PC-9 (cell line): ENCODE results near the gene DLG2. TPM values are rescaled to one million over a fixed set of nuclear protein-coding genes. Genes with fewer than 3 reads are reported as not detected.

Experiments
- BruUV-seq: library from RNA; stranded (reverse); fragments of 400-500 nt; replicated peaks from 2 replicates; lab custom pipeline; 2021; lab: Mats Ljungman, UMichigan
- CTCF ChIA-PET: fragments of 300-600 bp; sonication (Branson Sonifier 250); formaldehyde crosslinking; loops from one replicate; lab custom pipeline; 2022; ENCODE audit warnings: antibody characterized with exemption; lab: Charles Lee
- POLR2A ChIA-PET: fragments of 300-600 bp; sonication (Branson Sonifier 250); formaldehyde crosslinking; loops from one replicate; lab custom pipeline; 2022; ENCODE audit warnings: antibody characterized with exemption; ENCODE audit not compliant: unreplicated experiment; lab: Charles Lee
- DNase-seq, 2 experiments: peaks; one replicate each; pipeline versions ENCODE4 v3.0.0 to v3.0.0-alpha.2; 2015 to 2022; ENCODE audit warnings: mixed read lengths in 1 of 2
- H2AFZ ChIP-seq: fragments of 200-600 bp; sonication (generic); 2 replicates; pipeline ENCODE4 v1.8.1; 2017; ENCODE audit warnings: antibody characterized with exemption
- H3F3A ChIP-seq: fragments of 200-600 bp; sonication (generic); 2 replicates; pipeline ENCODE4 v1.8.1; 2017; ENCODE audit warnings: antibody characterized with exemption, mild to moderate bottlenecking, low read depth; ENCODE audit not compliant: insufficient read depth
- H3K27ac ChIP-seq: fragments of 200-600 bp; sonication (generic); 2 replicates; pipeline ENCODE4 v1.6.1; 2016; ENCODE audit warnings: mixed run types
- H3K27me3 ChIP-seq: fragments of 200-600 bp; sonication (generic); 2 replicates; pipeline ENCODE4 v1.6.1; 2016; ENCODE audit warnings: low read depth, mixed run types; ENCODE audit not compliant: insufficient read depth
- H3K36me3 ChIP-seq: fragments of 200-600 bp; sonication (generic); 2 replicates; pipeline ENCODE4 v1.6.1; 2016; ENCODE audit warnings: low read depth, mixed run types
- H3K4me1 ChIP-seq: fragments of 200-600 bp; sonication (generic); replicated peaks from 2 replicates; pipeline ENCODE4 v1.6.1; 2016; ENCODE audit warnings: mixed run types; ENCODE audit not compliant: insufficient read depth
- H3K4me2 ChIP-seq: fragments of 200-600 bp; sonication (generic); 2 replicates; pipeline ENCODE4 v1.6.1; 2017; ENCODE audit warnings: mixed run types
- H3K4me3 ChIP-seq: fragments of 200-600 bp; sonication (generic); 2 replicates; pipeline ENCODE4 v1.6.1; 2016; ENCODE audit warnings: mixed run types
- H3K79me2 ChIP-seq: fragments of 200-600 bp; sonication (generic); 2 replicates; pipeline ENCODE4 v1.6.1; 2017; ENCODE audit warnings: low read depth, mixed run types
- H3K9me2 ChIP-seq: fragments of 200-600 bp; sonication (generic); 2 replicates; pipeline ENCODE4 v1.8.1; 2017; ENCODE audit warnings: mild to moderate bottlenecking; ENCODE audit not compliant: insufficient read depth
- H3K9me3 ChIP-seq: fragments of 200-600 bp; sonication (generic); 2 replicates; pipeline ENCODE4 v1.8.1; 2016; ENCODE audit warnings: low read depth; ENCODE audit not compliant: insufficient read depth
- H4K20me1 ChIP-seq: fragments of 200-600 bp; sonication (generic); 2 replicates; pipeline ENCODE4 v1.8.1; 2017; ENCODE audit not compliant: insufficient read depth
- CTCF ChIP-seq: fragments of 200-600 bp; sonication (generic); conservative IDR thresholded peaks from 2 replicates; pipeline ENCODE4 v1.6.1; 2017; ENCODE audit warnings: mixed run types, antibody characterized with exemption, mild to moderate bottlenecking, moderate library complexity
- EZH2 ChIP-seq: fragments of 200-600 bp; sonication (generic); IDR thresholded peaks from 2 replicates; pipeline ENCODE4 v1.8.0; 2017; ENCODE audit warnings: antibody characterized with exemption, low read depth
- intact Hi-C: fragments of 100-400 bp; cut with micrococcal nuclease; formaldehyde crosslinking; loops from one replicate; pipeline ENCODE4 v1.10.0; 2022; ENCODE audit not compliant: unreplicated experiment
- total RNA-seq: library from RNA; stranded (reverse); gene quantifications from 2 replicates; pipeline ENCODE4 v1.2.3, GENCODE V29; 2021

Gene DLG2
- total RNA-seq, 1 experiment from 2014 or later, result 6.4 TPM

- no peaks in the 10 kb centered on the region for H3K27me3 ChIP-seq
- H3K27ac ChIP-seq, result no peak overlapping the region
- DNase-seq, result no peak
- TF ChIP-seq EZH2 (no peak), CTCF (no peak)
- H3K9me2 ChIP-seq, result no peaks in the 10 kb centered on the region; the same call in 1 of the 2 replicates
- H3K4me3 ChIP-seq, result no peak overlapping the region
- no peaks in the 10 kb centered on the region for H3K9me3 ChIP-seq
- H3K36me3 ChIP-seq, result no peaks in the 10 kb centered on the region
- H3K4me2 ChIP-seq, result no peak overlapping the region
- POLR2A ChIA-PET, result no interaction called here
- no peak overlapping the region for H2AFZ ChIP-seq
- CTCF ChIA-PET, result no interaction called here
- intact Hi-C loops, result no loop called here
- H3K4me1 ChIP-seq, result no peaks in the 10 kb centered on the region
- no peaks in the 10 kb centered on the region for H3F3A ChIP-seq
- H3K79me2 ChIP-seq, result no peaks in the 10 kb centered on the region
- no TSS peak for BruUV-seq
- no peaks in the 10 kb centered on the region for H4K20me1 ChIP-seq
Observed at GRCh38 chr11:84962018-84962417, 665.1 kb downstream of the DLG2 start.

- POLR2A ChIA-PET, result no interaction called here
- DNase-seq, result no peak
- BruUV-seq, result no TSS peak
Observed at GRCh38 chr11:84958295-84958694, 668.8 kb downstream of the DLG2 start.

GRCh38 chr11:84950569-84951270 is 676.4 kb downstream of the DLG2 start:
- no peaks in the 10 kb centered on the region for H3K9me3 ChIP-seq
- no peak overlapping the region for H2AFZ ChIP-seq
- no peak for DNase-seq
- no peak overlapping the region for H3K4me2 ChIP-seq
- H3K4me1 ChIP-seq, result no peaks in the 10 kb centered on the region
- TF ChIP-seq CTCF, result no peak
- POLR2A ChIA-PET, result no interaction called here
- H3K79me2 ChIP-seq, result no peaks in the 10 kb centered on the region
- no peak overlapping the region for H3K4me3 ChIP-seq
- CTCF ChIA-PET, result no interaction called here
- no peaks in the 10 kb centered on the region for H4K20me1 ChIP-seq
- BruUV-seq, result no TSS peak
- no peaks in the 10 kb centered on the region for H3F3A ChIP-seq
- no peak overlapping the region for H3K27ac ChIP-seq
- no peaks in the 10 kb centered on the region for H3K9me2 ChIP-seq
- H3K36me3 ChIP-seq, result no peaks in the 10 kb centered on the region
- H3K27me3 ChIP-seq, result no peaks in the 10 kb centered on the region
- intact Hi-C loops, result no loop called here

More at GRCh38 chr11:84958295-84958694, 668.8 kb downstream of the DLG2 start:
- Histone ChIP-seq H4K20me1 (no peaks in the 10 kb centered on the region), H3K27ac (no peak overlapping the region), H3K9me3 (no peaks in the 10 kb centered on the region), H3F3A (no peaks in the 10 kb centered on the region), H2AFZ (no peak overlapping the region), H3K9me2 (no peaks in the 10 kb centered on the region; the same call in 1 of the 2 replicates), H3K79me2 (no peaks in the 10 kb centered on the region), H3K36me3 (no peaks in the 10 kb centered on the region), H3K4me2 (no peak overlapping the region), H3K4me3 (no peak overlapping the region), H3K4me1 (no peaks in the 10 kb centered on the region), H3K27me3 (no peaks in the 10 kb centered on the region)
- TF ChIP-seq CTCF (no peak), EZH2 (no peak)
- CTCF ChIA-PET, result no interaction called here
- intact Hi-C loops, result no loop called here
